K562 (cell line): ENCODE results near the gene SYNE2. TPM values are rescaled to one million over a fixed set of nuclear protein-coding genes. Genes with fewer than 3 reads are reported as not detected.

Experiments
- ATAC-seq: fragments of 200-7000 bp; cut with Tn5 transposase; 3 replicates; pipeline ENCODE4 v1.9.1; 2020; ENCODE audit warnings: moderate library complexity
- BruUV-seq: library from RNA; stranded (reverse); fragments of 400-500 nt; replicated peaks from 2 replicates; lab custom pipeline; 2021; lab: Mats Ljungman, UMichigan
- CTCF ChIA-PET: fragments of 300-600 bp; formaldehyde crosslinking; extraction: SDS; loops from one replicate; lab custom pipeline; 2021; ENCODE audit warnings: low intra/inter-chr PET ratio; lab: Yijun Ruan, JAX
- POLR2A ChIA-PET: fragments of 300-600, 350-650 bp; sonication (Branson Sonifier 250); formaldehyde crosslinking; extraction: SDS; loops from one replicate; lab custom pipeline; 2021; ENCODE audit warnings: antibody characterized with exemption, inconsistent platforms; lab: Yijun Ruan, JAX
- DNase-seq, 4 experiments: peaks; one replicate each; pipeline versions ENCODE4 v3.0.0 to v3.0.0-alpha.2; 2011 to 2018; ENCODE audit warnings: low spot score in 3 of 4, mixed read lengths in 3 of 4; ENCODE audit errors: extremely low read depth in 1 of 4
- FAIRE-seq: peaks from 2 replicates; lab custom pipeline; 2011; peaks lifted over from hg19 to GRCh38; lab: Jason Lieb, UNC
- H2AFZ ChIP-seq: 2 replicates; pipeline ENCODE4 v1.6.0; 2011; ENCODE audit warnings: low read depth, low read length, control low read depth, inconsistent platforms
- H3K27ac ChIP-seq: fragments of 200-600 bp; 3 replicates; pipeline ENCODE4 v1.8.0; 2011; ENCODE audit warnings: low read depth, mild to moderate bottlenecking, control low read depth, inconsistent platforms, low read length, moderate library complexity, mixed read lengths; ENCODE audit errors: extremely low read depth
- H3K27me3 ChIP-seq, 2 experiments: fragments of 300-600 bp in 1 of 2; 2 replicates in 1 of 2; 3 replicates in 1 of 2; pipeline versions ENCODE4 v1.6.0 to v1.8.0; 2011; ENCODE audit warnings: inconsistent platforms in 2 of 2, low read length in 2 of 2, mild to moderate bottlenecking in 1 of 2, mixed read lengths in 1 of 2, moderate library complexity in 1 of 2; ENCODE audit not compliant: control insufficient read depth in 2 of 2, insufficient read depth in 2 of 2
- H3K36me3 ChIP-seq: fragments of 300-600 bp; 3 replicates; pipeline ENCODE4 v1.8.0; 2011; ENCODE audit warnings: mild to moderate bottlenecking, low read length, inconsistent platforms; ENCODE audit not compliant: control insufficient read depth, insufficient read depth
- H3K4me1 ChIP-seq, 2 experiments: fragments of 200-600 bp in 1 of 2; replicated peaks in 1 of 2; 2 replicates in 1 of 2; 3 replicates in 1 of 2; pipeline versions ENCODE4 v1.5.1 to v1.8.0; 2011; ENCODE audit warnings: inconsistent platforms in 2 of 2, low read length in 2 of 2, mild to moderate bottlenecking in 1 of 2, mixed read lengths in 1 of 2, moderate library complexity in 1 of 2; ENCODE audit not compliant: control insufficient read depth in 2 of 2, insufficient read depth in 2 of 2
- H3K4me2 ChIP-seq: 2 replicates; pipeline ENCODE4 v1.6.1; 2011; ENCODE audit warnings: low read length, control low read depth, inconsistent platforms, mixed read lengths; ENCODE audit not compliant: insufficient read depth
- H3K4me3 ChIP-seq: fragments of 200-600 bp; sonication (generic), shearing (Covaris generic); 2 replicates; pipeline ENCODE4 v1.5.1; 2016; ENCODE audit warnings: control low read depth, inconsistent platforms
- H3K79me2 ChIP-seq: fragments of 200-600 bp; 3 replicates; pipeline ENCODE4 v1.8.0; 2011; ENCODE audit warnings: low read length, inconsistent platforms; ENCODE audit not compliant: control insufficient read depth, insufficient read depth
- H3K9ac ChIP-seq, 2 experiments: 2 replicates each; pipeline versions ENCODE4 v1.6.0 to v1.6.1; 2011; ENCODE audit warnings: low read depth in 2 of 2, low read length in 2 of 2, control low read depth in 1 of 2, inconsistent platforms in 1 of 2, mild to moderate bottlenecking in 1 of 2, mixed read lengths in 1 of 2; ENCODE audit not compliant: insufficient read depth in 1 of 2
- H3K9me1 ChIP-seq: one replicate; pipeline ENCODE4 v1.6.0; 2011; ENCODE audit warnings: inconsistent platforms, mild to moderate bottlenecking, low read length, moderate library complexity; ENCODE audit not compliant: control insufficient read depth, insufficient read depth
- H3K9me3 ChIP-seq: replicated peaks from 2 replicates; pipeline ENCODE4 v1.5.1; 2011; ENCODE audit warnings: low read depth, low read length, inconsistent platforms; ENCODE audit not compliant: control insufficient read depth, insufficient read depth
- H4K20me1 ChIP-seq: replicated peaks from 2 replicates; pipeline ENCODE4 v1.6.1; 2011; ENCODE audit warnings: low read length, inconsistent platforms, mixed read lengths; ENCODE audit not compliant: control insufficient read depth, insufficient read depth
- CBFB ChIP-seq: sonication (generic); formaldehyde crosslinking; IDR thresholded peaks from 2 replicates; pipeline ENCODE4 v1.4.0; 2020; ENCODE audit warnings: mild to moderate bottlenecking, missing genetic modification reagents
- CBX8 ChIP-seq: fragments of 200-600 bp; sonication (generic); IDR thresholded peaks from 2 replicates; pipeline ENCODE4 v1.6.1; 2012; ENCODE audit warnings: borderline replicate concordance, mixed run types, low read depth, mild to moderate bottlenecking, moderate library complexity, mixed read lengths, low read length, control low read depth, inconsistent platforms; ENCODE audit not compliant: poor library complexity, severe bottlenecking; ENCODE audit errors: extremely low read depth
- CREBBP ChIP-seq: IDR thresholded peaks from one replicate; pipeline ENCODE4 v1.6.1; 2012; ENCODE audit warnings: low read depth, mild to moderate bottlenecking, control low read depth, inconsistent platforms, low read length
- IRF1 ChIP-seq: sonication (generic); formaldehyde crosslinking; IDR thresholded peaks from 2 replicates; pipeline ENCODE4 v1.8.0; 2022; ENCODE audit warnings: missing genetic modification reagents, mild to moderate bottlenecking, borderline replicate concordance
- KAT2B ChIP-seq: IDR thresholded peaks from one replicate; pipeline ENCODE4 v1.6.1; 2012; ENCODE audit warnings: low read depth, mild to moderate bottlenecking, control low read depth, inconsistent platforms, low read length, moderate library complexity
- NFIC ChIP-seq: fragments of 450-650 bp; IDR thresholded peaks from 2 replicates; pipeline ENCODE4 v1.6.1; 2017; ENCODE audit warnings: mild to moderate bottlenecking, inconsistent platforms
- NR3C1 ChIP-seq: sonication (generic); formaldehyde crosslinking; IDR thresholded peaks from 2 replicates; pipeline ENCODE4 v1.8.1; 2022; ENCODE audit warnings: missing genetic modification reagents
- RNF2 ChIP-seq: sonication (generic); IDR thresholded peaks from 2 replicates; pipeline ENCODE4 v1.6.1; 2016
- SAFB ChIP-seq: fragments of 200-400 bp; formaldehyde crosslinking; IDR thresholded peaks from 2 replicates; pipeline ENCODE4 v1.6.1; 2017; ENCODE audit warnings: low read depth, low read length, borderline replicate concordance
- SMARCB1 ChIP-seq: IDR thresholded peaks from 2 replicates; pipeline ENCODE4 v1.6.1; 2011; ENCODE audit warnings: improper control_type of control experiment, low read depth; ENCODE audit not compliant: insufficient read length
- VEZF1 ChIP-seq: fragments of 200-800 bp; sonication (Bioruptor generic); IDR thresholded peaks from 2 replicates; pipeline ENCODE4 v1.6.1; 2017; ENCODE audit warnings: missing genetic modification characterization, missing compliant biosample characterization
- ZNF197 ChIP-seq: fragments of 200-800 bp; sonication (Bioruptor generic); IDR thresholded peaks from 2 replicates; pipeline ENCODE4 v1.6.1; 2016; ENCODE audit warnings: low read depth, missing genetic modification characterization, missing compliant biosample characterization
- ZNF592 ChIP-seq: fragments of 450-650 bp; IDR thresholded peaks from 2 replicates; pipeline ENCODE4 v1.6.1; 2017; ENCODE audit warnings: antibody characterized with exemption, mild to moderate bottlenecking
- WGBS: fragments of 100-300 bp; shearing (Covaris generic); methylation state at CpG from one replicate; pipeline ENCODE4 v1.1.6; 2016; ENCODE audit warnings: low coverage, mixed read lengths; ENCODE audit not compliant: insufficient coverage; ENCODE audit errors: missing lambda C conversion rate; 5-methylcytosine and 5-hydroxymethylcytosine counted together
- in situ Hi-C: fragments of 300-500 bp; cut with MboI; formaldehyde crosslinking; loops from 4 replicates; pipeline ENCODE4 v1.15.0; 2018; ENCODE audit warnings: inconsistent platforms, mixed read lengths
- intact Hi-C: fragments of 100-400 bp; cut with micrococcal nuclease; formaldehyde crosslinking; loops from 2 replicates; pipeline ENCODE4 v1.14.2; 2022
- polyA plus RNA-seq, 8 experiments: library from polyadenylated mRNA; depleted of rRNA in 4 of 8; stranded (reverse) in 5 of 8; unstranded in 3 of 8; fragments of >200 nt; fragmentation: Nextera tagmentation in 2 of 8; fragmentation: Illumina TruSeq in 1 of 8; extraction: Ambion mirVana in 2 of 8; extraction: Trizol in 1 of 8; gene quantifications; 2 replicates each; pipeline versions ENCODE4 v1.2.1 to v1.2.3, GENCODE V29; 2011 to 2014; ENCODE audit warnings: inconsistent platforms in 1 of 8, missing spikeins in 1 of 8
- total RNA-seq, 7 experiments: library from RNA; depleted of rRNA in 6 of 7; stranded (reverse); fragments of >200 nt in 6 of 7; fragmentation: Illumina TruSeq in 2 of 7; extraction: Trizol in 2 of 7; gene quantifications; 2 replicates each; pipeline versions ENCODE4 v1.2.1 to v1.2.3, GENCODE V29; 2011 to 2021; ENCODE audit warnings: low replicate concordance in 1 of 7

Gene SYNE2
- total and polyA plus RNA-seq, 9 of the 15 experiments (the other 6 are each of a cell fraction or from before 2014, with no cell fraction given) = 0.06 to 0.53 (median 0.11) TPM

GRCh38 chr14:63896278-63896720, 43.5 kb downstream of the SYNE2 start:
- no peak for DNase-seq
- no peaks in the 10 kb centered on the region for H3K79me2 ChIP-seq
- FAIRE-seq = no peak
- ATAC-seq = no peak
- H3K36me3 ChIP-seq = no peaks in the 10 kb centered on the region
- 0% methylated on average over 4 of the region's 4 CpGs for WGBS
- H3K4me2 ChIP-seq = no peak overlapping the region
- no TSS peak for BruUV-seq
- CTCF ChIA-PET = no interaction called here
- POLR2A ChIA-PET = no interaction called here
- H3K4me3 ChIP-seq = no peak overlapping the region
- H3K27ac ChIP-seq = no peak overlapping the region
- in situ Hi-C loops (no loop called here), intact Hi-C loops (no loop called here)
- no peaks in the 10 kb centered on the region for H3K27me3 ChIP-seq
- TF ChIP-seq CBFB (CRISPR knock-in tag) = no peak
- no peak for TF ChIP-seq SMARCB1
- TF ChIP-seq KAT2B = no peak
- TF ChIP-seq NR3C1 (CRISPR knock-in tag) = no peak
- TF ChIP-seq RNF2 = no peak
- no peak for TF ChIP-seq CREBBP
- TF ChIP-seq ZNF197 (CRISPR knock-in tag) = no peak
- TF ChIP-seq VEZF1 (CRISPR knock-in tag) = no peak
- TF ChIP-seq ZNF592 = no peak
- no peak for TF ChIP-seq IRF1 (CRISPR knock-in tag)
- no peak for TF ChIP-seq CBX8
- no peak for TF ChIP-seq NFIC
- TF ChIP-seq SAFB = no peak
- no peak overlapping the region for H3K9ac ChIP-seq
- H3K9me3 ChIP-seq = no peaks in the 10 kb centered on the region
- H2AFZ ChIP-seq = no peak overlapping the region
- no peaks in the 10 kb centered on the region for H3K4me1 ChIP-seq
- H3K9me1 ChIP-seq = no peaks in the 10 kb centered on the region
- H4K20me1 ChIP-seq = no peaks in the 10 kb centered on the region
